ENCODE measurements around the gene UTP15. TPM values are rescaled to one million over a fixed set of nuclear protein-coding genes. Genes with fewer than 3 reads are reported as not detected.

UTP15 gene
- total RNA-seq, 2 donors from 2014 or later = 11.6 to 61.0 TPM

- no peak for TF ChIP-seq CTCF (IDR thresholded peaks at IDR 0.05)
- ATAC-seq (ENCODE audit: insufficient number of reproducible peaks, low FRiP score, low read depth) (no peak), DNase-seq (ENCODE audit: low spot score) (no peak)
- no peaks in the 10 kb centered on the region for H3K4me1 ChIP-seq (ENCODE audit: control insufficient read depth in 1 of 2, low read depth in 2 of 2)
- H3K4me3 ChIP-seq = no peak overlapping the region
- no peaks in the 10 kb centered on the region for H3K36me3 ChIP-seq
- no peak overlapping the region for H3K27ac ChIP-seq
- H3K9me3 ChIP-seq = no peaks in the 10 kb centered on the region
- no peaks in the 10 kb centered on the region for H3K27me3 ChIP-seq (replicated peaks; ENCODE audit: insufficient read depth)
Observed at GRCh38 chr5:73615085-73615484, 49.5 kb downstream of the UTP15 start.

GRCh38 chr5:73615947-73616346, 50.4 kb downstream of the UTP15 start:
- H3K36me3 ChIP-seq = no peaks in the 10 kb centered on the region
- H3K9me3 ChIP-seq = no peaks in the 10 kb centered on the region
- DNase-seq (ENCODE audit: low spot score) (no peak), ATAC-seq (ENCODE audit: insufficient number of reproducible peaks, low FRiP score, low read depth) (no peak)
- no peaks in the 10 kb centered on the region for H3K4me1 ChIP-seq (ENCODE audit: control insufficient read depth in 1 of 2, low read depth in 2 of 2)
- H3K27me3 ChIP-seq (replicated peaks; ENCODE audit: insufficient read depth) = no peaks in the 10 kb centered on the region
- no peak overlapping the region for H3K4me3 ChIP-seq
- no peak for TF ChIP-seq CTCF (IDR thresholded peaks at IDR 0.05)
- no peak overlapping the region for H3K27ac ChIP-seq

GRCh38 chr5:73617510-73618279, 52.2 kb downstream of the UTP15 start:
- Histone ChIP-seq H3K27ac (no peak overlapping the region), H3K9me3 (no peaks in the 10 kb centered on the region), H3K4me3 (no peak overlapping the region), H3K27me3 (replicated peaks; ENCODE audit: insufficient read depth) (no peaks in the 10 kb centered on the region), H3K4me1 (ENCODE audit: control insufficient read depth in 1 of 2, low read depth in 2 of 2) (no peaks in the 10 kb centered on the region), H3K36me3 (no peaks in the 10 kb centered on the region)
- ATAC-seq (ENCODE audit: insufficient number of reproducible peaks, low FRiP score, low read depth) (no peak), DNase-seq (ENCODE audit: low spot score) (no peak)
- TF ChIP-seq CTCF (IDR thresholded peaks at IDR 0.05) = no peak

- DNase-seq (ENCODE audit: low spot score) (no peak), ATAC-seq (ENCODE audit: insufficient number of reproducible peaks, low FRiP score, low read depth) (no peak)
- TF ChIP-seq CTCF (IDR thresholded peaks at IDR 0.05) = no peak
- Histone ChIP-seq H3K4me3 (no peak overlapping the region), H3K36me3 (no peaks in the 10 kb centered on the region), H3K4me1 (ENCODE audit: control insufficient read depth in 1 of 2, low read depth in 2 of 2) (no peaks in the 10 kb centered on the region), H3K27ac (no peak overlapping the region), H3K9me3 (no peaks in the 10 kb centered on the region), H3K27me3 (replicated peaks; ENCODE audit: insufficient read depth) (no peaks in the 10 kb centered on the region)
Observed at GRCh38 chr5:73619606-73620333, 54.2 kb downstream of the UTP15 start.

- Histone ChIP-seq H3K9me3 (no peaks in the 10 kb centered on the region), H3K36me3 (no peaks in the 10 kb centered on the region), H3K27me3 (replicated peaks; ENCODE audit: insufficient read depth) (no peaks in the 10 kb centered on the region), H3K4me3 (no peak overlapping the region), H3K4me1 (ENCODE audit: control insufficient read depth in 1 of 2, low read depth in 2 of 2) (peaks cover 0 to 5% of the 10 kb centered on the region in 2 donors), H3K27ac (no peak overlapping the region)
- DNase-seq (ENCODE audit: low spot score) = no peak
- no peak for TF ChIP-seq CTCF (IDR thresholded peaks at IDR 0.05)
- ATAC-seq (ENCODE audit: insufficient number of reproducible peaks, low FRiP score, low read depth) = no peak
Observed at GRCh38 chr5:73620334-73620687, 54.8 kb downstream of the UTP15 start.

All from thoracic aorta (tissue), 2 donors.